Osteocyte (in vitro differentiated cells): ENCODE data around the gene SCNN1A. TPM values are rescaled to one million over a fixed set of nuclear protein-coding genes. Genes with fewer than 3 reads are reported as not detected.

Source experiments
- DNase-seq: peaks from one replicate; pipeline ENCODE4 v3.0.0; 2021; ENCODE audit warnings: mixed read lengths; ENCODE audit not compliant: unreplicated experiment; ENCODE audit errors: extremely low spot score
- H3K27ac Mint-ChIP-seq: one replicate; pipeline ENCODE4 v1.8.0; 2021; ENCODE audit warnings: mild to moderate bottlenecking, mixed read lengths; ENCODE audit not compliant: unreplicated experiment
- H3K27me3 Mint-ChIP-seq: one replicate; pipeline ENCODE4 v1.8.0; 2021; ENCODE audit warnings: mixed read lengths; ENCODE audit not compliant: unreplicated experiment
- H3K36me3 Mint-ChIP-seq: one replicate; pipeline ENCODE4 v1.8.0; 2021; ENCODE audit warnings: mixed read lengths; ENCODE audit not compliant: unreplicated experiment
- H3K4me1 Mint-ChIP-seq: one replicate; pipeline ENCODE4 v1.8.0; 2021; ENCODE audit warnings: mixed read lengths; ENCODE audit not compliant: unreplicated experiment
- H3K4me3 Mint-ChIP-seq: one replicate; pipeline ENCODE4 v1.8.0; 2021; ENCODE audit warnings: mild to moderate bottlenecking, moderate library complexity, mixed read lengths; ENCODE audit not compliant: unreplicated experiment
- H3K9me3 Mint-ChIP-seq: one replicate; pipeline ENCODE4 v1.8.0; 2021; ENCODE audit warnings: mixed read lengths; ENCODE audit not compliant: unreplicated experiment
- total RNA-seq: library from RNA; stranded (reverse); gene quantifications from 2 replicates; pipeline ENCODE4 v1.2.1, GENCODE V29; 2021
- TF ChIP-seq, protein P1 (sequence below): fragments of 200-600 bp; sonication (generic); IDR thresholded peaks from 2 replicates; pipeline ENCODE4 v1.5.0; 2021; ENCODE audit warnings: antibody characterized with exemption, mild to moderate bottlenecking, moderate library complexity

SCNN1A gene
- total RNA-seq, 1 donor from 2014 or later, result 2.5 TPM

DNA sequence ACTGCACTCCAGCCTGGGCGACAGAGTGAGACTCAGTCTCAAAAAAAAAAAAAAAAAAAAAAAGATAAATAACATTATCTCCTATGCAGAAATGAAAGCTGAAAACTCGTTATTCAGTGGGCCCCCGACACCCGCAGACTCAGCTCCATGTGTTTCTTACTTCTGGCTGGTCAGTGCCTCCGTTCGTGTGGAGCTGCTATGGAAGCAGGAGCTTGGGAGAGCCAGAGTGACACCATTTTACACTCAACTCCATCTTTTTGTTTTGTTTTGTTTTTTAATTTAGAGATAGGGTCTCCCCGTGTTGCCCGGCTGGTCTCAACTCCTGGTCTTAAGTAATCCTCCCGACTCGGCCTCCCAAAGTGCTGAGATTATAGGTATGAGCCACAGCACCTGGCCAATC lies 78.2 kb downstream of the SCNN1A start:
- peaks cover 18% of the 10 kb centered on the region for H3K4me1 Mint-ChIP-seq
- TF ChIP-seq, protein P1, sequence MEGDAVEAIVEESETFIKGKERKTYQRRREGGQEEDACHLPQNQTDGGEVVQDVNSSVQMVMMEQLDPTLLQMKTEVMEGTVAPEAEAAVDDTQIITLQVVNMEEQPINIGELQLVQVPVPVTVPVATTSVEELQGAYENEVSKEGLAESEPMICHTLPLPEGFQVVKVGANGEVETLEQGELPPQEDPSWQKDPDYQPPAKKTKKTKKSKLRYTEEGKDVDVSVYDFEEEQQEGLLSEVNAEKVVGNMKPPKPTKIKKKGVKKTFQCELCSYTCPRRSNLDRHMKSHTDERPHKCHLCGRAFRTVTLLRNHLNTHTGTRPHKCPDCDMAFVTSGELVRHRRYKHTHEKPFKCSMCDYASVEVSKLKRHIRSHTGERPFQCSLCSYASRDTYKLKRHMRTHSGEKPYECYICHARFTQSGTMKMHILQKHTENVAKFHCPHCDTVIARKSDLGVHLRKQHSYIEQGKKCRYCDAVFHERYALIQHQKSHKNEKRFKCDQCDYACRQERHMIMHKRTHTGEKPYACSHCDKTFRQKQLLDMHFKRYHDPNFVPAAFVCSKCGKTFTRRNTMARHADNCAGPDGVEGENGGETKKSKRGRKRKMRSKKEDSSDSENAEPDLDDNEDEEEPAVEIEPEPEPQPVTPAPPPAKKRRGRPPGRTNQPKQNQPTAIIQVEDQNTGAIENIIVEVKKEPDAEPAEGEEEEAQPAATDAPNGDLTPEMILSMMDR, result no peak
- H3K9me3 Mint-ChIP-seq, result no peaks in the 10 kb centered on the region
- H3K36me3 Mint-ChIP-seq, result no peaks in the 10 kb centered on the region
- no peak overlapping the region for H3K27ac Mint-ChIP-seq
- peaks cover 3% of the 10 kb centered on the region for H3K27me3 Mint-ChIP-seq
- no peak overlapping the region for H3K4me3 Mint-ChIP-seq
- no peak for DNase-seq

Other genes starting within 250 kb of the SCNN1A start
- gene CD9, start 175.2 kb downstream of the SCNN1A start, total RNA-seq, result 77.1 and 84.5 TPM in 2 replicates
- 0.21 and 0.55 TPM in 2 replicates for gene PLEKHG6, start 64.9 kb downstream of the SCNN1A start, total RNA-seq
- 170 and 188 TPM in 2 replicates for gene TNFRSF1A, start 33.5 kb downstream of the SCNN1A start, total RNA-seq
- 16.4 and 17.0 TPM in 2 replicates for gene LTBR, start 8.6 kb upstream of the SCNN1A start, total RNA-seq
- not detected in 2 replicates for gene CD27, start 69.4 kb upstream of the SCNN1A start, total RNA-seq
- gene TAPBPL, start 76.5 kb upstream of the SCNN1A start, total RNA-seq, result 13.1 and 17.0 TPM in 2 replicates
- gene VAMP1, start 95.1 kb upstream of the SCNN1A start, total RNA-seq, result 6.9 and 9.1 TPM in 2 replicates
- gene MRPL51, start 117.7 kb upstream of the SCNN1A start, total RNA-seq, result 172 TPM in 2 replicates
- 36.4 and 36.9 TPM in 2 replicates for gene NCAPD2, start 118.5 kb upstream of the SCNN1A start, total RNA-seq
- 1,754 and 1,775 TPM in 2 replicates for gene GAPDH, start 159.0 kb upstream of the SCNN1A start, total RNA-seq
- gene IFFO1, start 180.5 kb upstream of the SCNN1A start, total RNA-seq, result 35.9 and 40.7 TPM in 2 replicates
- gene NOP2, start 192.7 kb upstream of the SCNN1A start, total RNA-seq, result 32.5 and 34.5 TPM in 2 replicates
- gene CHD4, start 231.8 kb upstream of the SCNN1A start, total RNA-seq, result 348 and 351 TPM in 2 replicates